ENCODE results near the gene PAX1.

Gene PAX1

DNA sequence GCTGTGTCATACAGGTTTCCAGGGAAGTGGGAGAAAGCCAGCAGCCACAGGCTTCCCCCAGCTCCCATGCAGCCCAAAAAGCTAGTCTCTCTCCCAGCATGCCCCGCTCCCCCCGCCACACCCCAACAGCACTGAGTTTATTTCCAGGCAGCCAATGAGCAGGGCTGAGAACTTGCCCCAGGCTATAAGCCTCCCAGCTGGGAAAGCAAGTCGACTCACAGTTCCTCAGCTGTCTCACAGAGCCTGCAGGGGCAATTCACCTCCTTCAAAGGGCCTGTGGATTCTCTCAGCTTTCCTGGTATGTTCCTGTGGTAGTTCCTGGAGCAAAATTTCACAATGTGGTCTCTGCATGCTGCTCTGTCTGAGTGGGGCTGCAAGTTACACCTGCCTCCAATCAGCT, 34.2 kb downstream of the PAX1 start:
- DNase-seq (ENCODE audit: low read depth): no peak

DNA sequence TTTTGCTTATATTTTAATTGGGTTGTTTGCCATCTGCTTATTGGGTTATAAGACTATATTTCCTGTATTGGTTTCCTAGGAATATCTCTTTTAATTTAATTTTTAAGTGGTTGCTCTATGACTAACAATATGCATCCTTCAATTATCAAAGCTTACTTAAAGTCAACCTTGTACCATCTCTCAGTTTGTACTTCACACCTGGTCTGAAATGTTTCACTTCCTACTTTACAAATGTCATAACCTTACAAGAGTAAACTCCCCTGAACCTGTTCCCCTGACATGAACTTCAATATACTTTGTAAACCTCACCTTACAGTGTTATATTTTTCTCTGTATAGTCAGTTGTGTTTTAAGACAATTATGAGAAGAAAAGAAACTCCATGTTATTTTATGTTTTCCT, 35.8 kb downstream of the PAX1 start:
- no peak for DNase-seq (ENCODE audit: low read depth)

DNA sequence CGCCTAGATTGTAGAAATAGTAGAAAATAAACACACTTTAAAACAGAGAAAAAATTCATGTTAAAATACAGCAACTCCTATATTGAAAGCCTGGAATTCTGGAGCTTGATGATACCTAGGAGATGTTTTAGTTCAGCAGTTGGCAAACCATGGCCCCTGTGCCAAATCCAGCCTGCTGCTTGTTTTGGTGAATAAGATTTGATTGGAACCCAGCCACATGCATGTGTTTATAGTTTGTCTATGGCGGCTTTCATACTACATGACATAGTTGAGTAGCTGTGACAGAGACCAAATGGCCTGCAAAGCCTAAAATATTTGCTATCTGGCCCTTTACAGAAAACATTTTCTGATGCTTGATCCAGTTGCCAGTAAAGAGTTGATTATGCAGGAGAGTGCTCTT, 57.2 kb downstream of the PAX1 start:
- DNase-seq (ENCODE audit: low read depth): no peak

DNA sequence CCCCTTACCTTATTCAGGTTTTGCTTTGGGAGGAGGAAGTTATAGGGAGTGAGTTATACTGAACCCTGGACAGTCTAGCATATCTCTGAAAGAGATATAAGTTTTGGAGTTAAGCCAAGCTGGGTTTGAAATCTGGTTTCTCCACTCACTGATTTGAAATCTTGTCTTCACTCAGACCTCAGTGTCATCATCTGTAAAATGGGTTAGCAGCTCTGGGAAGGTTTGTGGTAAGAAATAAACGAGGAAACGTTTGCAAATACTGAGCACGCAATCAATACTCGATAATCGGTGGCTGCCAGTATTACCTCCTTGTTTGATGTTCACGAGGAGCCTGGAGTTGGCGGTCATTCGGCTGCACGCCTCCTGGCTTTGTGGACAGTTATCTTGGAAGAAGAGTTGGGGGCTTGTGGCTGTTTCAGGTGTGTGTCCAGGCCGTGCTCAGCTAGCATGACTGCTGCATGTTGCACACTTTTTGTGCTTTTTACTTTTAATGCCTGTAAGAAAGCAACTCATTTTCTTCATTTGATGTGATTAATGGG, 61.8 kb downstream of the PAX1 start:
- no peak for DNase-seq (ENCODE audit: low read depth)

DNA sequence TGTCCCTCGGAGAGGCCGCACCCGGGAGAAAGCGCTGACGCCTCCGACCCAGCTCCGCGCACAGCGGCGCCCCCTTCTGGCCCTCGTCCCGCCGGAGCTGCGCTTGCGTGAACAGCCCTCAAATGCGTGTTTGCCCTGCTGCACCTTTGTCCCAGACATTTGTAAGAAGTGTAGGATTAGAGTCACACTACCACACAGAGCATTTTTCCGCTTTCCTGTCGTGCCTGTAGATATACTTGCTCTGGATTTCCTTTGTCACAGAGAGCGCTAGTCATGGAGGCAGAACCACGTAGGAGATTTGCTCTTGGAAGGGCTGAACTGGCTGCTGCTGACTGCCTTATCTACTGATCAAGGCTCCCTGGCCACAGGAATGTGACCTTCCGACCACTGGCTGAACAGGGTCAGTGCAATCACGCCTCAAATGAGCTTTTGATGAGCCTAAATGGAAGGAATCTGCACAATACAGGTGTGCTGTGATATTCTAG, 62.3 kb downstream of the PAX1 start:
- DNase-seq (ENCODE audit: low read depth): no peak

All from stimulated activated CD4-positive, alpha-beta T cell treated with anti-CD3 and anti-CD28 coated beads, Interleukin-2, amount 100 ng/mL, for 4 hours (primary cell).